B cell (primary cell): ENCODE data around the gene PHLPP2. TPM values are rescaled to one million over a fixed set of nuclear protein-coding genes. Genes with fewer than 3 reads are reported as not detected.

Source experiments
- ATAC-seq: fragments of 200-7000 bp; cut with Tn5 transposase; one replicate; pipeline ENCODE4 v1.10.0; 2021; ENCODE audit warnings: low read depth, mild to moderate bottlenecking, moderate number of reproducible peaks, moderate library complexity
- CTCF ChIA-PET: fragments of 350-600 bp; sonication (Branson Sonifier 250); formaldehyde crosslinking; loops from one replicate; lab custom pipeline; 2021; ENCODE audit warnings: antibody characterized with exemption, inconsistent platforms; lab: Charles Lee
- POLR2A ChIA-PET: fragments of 350-600 bp; sonication (Branson Sonifier 250); formaldehyde crosslinking; loops from one replicate; lab custom pipeline; 2021; ENCODE audit warnings: antibody characterized with exemption; lab: Charles Lee
- DNase-seq: peaks from one replicate; pipeline ENCODE4 v3.0.0; 2013
- H2AFZ ChIP-seq: 2 replicates; pipeline ENCODE4 v1.6.1; 2012; ENCODE audit warnings: mild to moderate bottlenecking, low read depth, low read length; ENCODE audit not compliant: insufficient read depth, poor library complexity, severe bottlenecking
- H3K27ac ChIP-seq, 2 donors: 1 replicate in 1 of 2; 2 replicates in 1 of 2; pipeline ENCODE4 v1.5.1; 2012 to 2013; ENCODE audit warnings: low read length in 2 of 2, mild to moderate bottlenecking in 2 of 2, moderate library complexity in 1 of 2
- H3K27me3 ChIP-seq, 4 experiments: fragments of 200-600 bp in 1 of 4; sonication (generic) in 1 of 4; replicated peaks in 1 of 4; 1 replicate in 2 of 4; 2 replicates in 2 of 4; pipeline versions ENCODE4 v1.6.1 to v1.7.0; 2013 to 2016; ENCODE audit warnings: low read length in 3 of 4, mild to moderate bottlenecking in 2 of 4, mixed read lengths in 1 of 4, moderate library complexity in 1 of 4; ENCODE audit not compliant: insufficient read depth in 4 of 4, control insufficient read depth in 3 of 4; ENCODE audit errors: control extremely low read depth in 1 of 4
- H3K36me3 ChIP-seq, 2 experiments: replicated peaks in 1 of 2; 1 replicate in 1 of 2; 2 replicates in 1 of 2; pipeline versions ENCODE4 v1.6.1 to v1.7.1; 2013; ENCODE audit warnings: low read length in 1 of 2; ENCODE audit not compliant: insufficient read depth in 2 of 2, control insufficient read depth in 1 of 2; ENCODE audit errors: control extremely low read depth in 1 of 2, extremely low read depth in 1 of 2
- H3K4me1 ChIP-seq, 2 donors: fragments of 200-600 bp in 1 of 2; sonication (generic) in 1 of 2; 1 replicate in 1 of 2; 2 replicates in 1 of 2; pipeline versions ENCODE4 v1.5.1 to v1.6.1; 2013 to 2017; ENCODE audit warnings: low read length in 2 of 2; ENCODE audit not compliant: control insufficient read depth in 2 of 2, insufficient read depth in 2 of 2
- H3K4me2 ChIP-seq: replicated peaks from 2 replicates; pipeline ENCODE3; 2012; ENCODE audit warnings: mild to moderate bottlenecking, low read depth, low read length; ENCODE audit not compliant: poor library complexity, severe bottlenecking
- H3K4me3 ChIP-seq, 5 experiments: fragments of 200-600 bp in 1 of 5; sonication (generic) in 1 of 5; 1 replicate in 3 of 5; 2 replicates in 2 of 5; pipeline versions ENCODE4 v1.5.1 to v1.7.0; 2011 to 2016; ENCODE audit warnings: low read length in 4 of 5, mild to moderate bottlenecking in 4 of 5, low read depth in 2 of 5, control low read depth in 1 of 5, moderate library complexity in 1 of 5; ENCODE audit not compliant: insufficient read depth in 1 of 5; ENCODE audit errors: control extremely low read depth in 1 of 5, extremely low read depth in 1 of 5
- H3K79me2 ChIP-seq: fragments of 200-600 bp; sonication (generic); one replicate; pipeline ENCODE4 v1.6.0; 2016; ENCODE audit warnings: low read length; ENCODE audit not compliant: control insufficient read depth, insufficient read depth
- H3K9ac ChIP-seq: fragments of 200-600 bp; sonication (generic); 2 replicates; pipeline ENCODE4 v1.6.1; 2017; ENCODE audit warnings: mild to moderate bottlenecking, low read length, moderate library complexity
- H3K9me3 ChIP-seq, 3 donors: one replicate each; pipeline versions ENCODE4 v1.6.1 to v1.7.1; 2013; ENCODE audit warnings: low read length in 2 of 3; ENCODE audit not compliant: control insufficient read depth in 2 of 3, insufficient read depth in 1 of 3; ENCODE audit errors: control extremely low read depth in 1 of 3
- H4K20me1 ChIP-seq: 2 replicates; pipeline ENCODE4 v1.6.0; 2012; ENCODE audit warnings: mild to moderate bottlenecking, low read length; ENCODE audit not compliant: insufficient read depth, control insufficient read depth, poor library complexity, severe bottlenecking
- H3K27ac Mint-ChIP-seq: one replicate; pipeline ENCODE4 v1.8.0; 2021; ENCODE audit warnings: mixed read lengths
- H3K27me3 Mint-ChIP-seq: one replicate; pipeline ENCODE4 v1.8.0; 2021; ENCODE audit warnings: mixed read lengths
- H3K4me1 Mint-ChIP-seq: one replicate; pipeline ENCODE4 v1.8.0; 2021; ENCODE audit warnings: mixed read lengths
- H3K4me3 Mint-ChIP-seq: one replicate; pipeline ENCODE4 v1.8.0; 2021; ENCODE audit warnings: mixed read lengths
- H3K9me3 Mint-ChIP-seq: one replicate; pipeline ENCODE4 v1.8.0; 2022; ENCODE audit warnings: mixed read lengths; ENCODE audit not compliant: insufficient read depth
- CTCF ChIP-seq: fragments of 200-600 bp; IDR thresholded peaks from one replicate; pipeline ENCODE4 v1.8.0; 2022; ENCODE audit warnings: antibody characterized with exemption, mild to moderate bottlenecking
- EZH2 ChIP-seq: IDR thresholded peaks from 2 replicates; pipeline ENCODE4 v1.6.1; 2012; ENCODE audit warnings: borderline replicate concordance, low read depth, mild to moderate bottlenecking, moderate library complexity, low read length; ENCODE audit not compliant: insufficient read depth, poor library complexity, severe bottlenecking
- WGBS: methylation state at CpG from one replicate; pipeline ENCODE4 v1.1.5; 2013; ENCODE audit warnings: missing lambda C conversion rate; ENCODE audit not compliant: insufficient coverage; 5-methylcytosine and 5-hydroxymethylcytosine counted together
- intact Hi-C: fragments of 100-400 bp; cut with micrococcal nuclease; formaldehyde crosslinking; loops from one replicate; pipeline ENCODE4 v1.10.0; 2022
- polyA plus RNA-seq: library from polyadenylated mRNA; depleted of rRNA; stranded (reverse); fragments of >200 nt; gene quantifications from 2 replicates; pipeline ENCODE4 v1.2.3, GENCODE V29; 2012
- total RNA-seq, 2 donors: library from RNA; stranded (reverse); fragments of 120-200 nt in 1 of 2; gene quantifications; 1 replicate in 1 of 2; 2 replicates in 1 of 2; pipeline versions ENCODE4 v1.2.3 to v1.2.4, GENCODE V29; 2013 to 2022

PHLPP2 gene
- total and polyA plus RNA-seq, 2 donors (not counting 1 experiment from before 2014, with no cell fraction given): 7.2 to 16.1 TPM

- H3K4me1 ChIP-seq: no peaks in the 10 kb centered on the region
- H3K27me3 Mint-ChIP-seq: no peaks in the 10 kb centered on the region
- H2AFZ ChIP-seq: no peak overlapping the region
- no peak overlapping the region for H3K27ac Mint-ChIP-seq
- no peak overlapping the region for H3K9ac ChIP-seq
- no peak overlapping the region for H3K4me3 ChIP-seq
- no peaks in the 10 kb centered on the region for H3K9me3 ChIP-seq
- no CpG with 5 or more reads among the region's 5 CpGs for WGBS
- ATAC-seq: no peak
- CTCF ChIA-PET: interaction anchor here (0.6 kb wide), 1 partner anchor 1273 kb away, joined by 3 read pairs; no protein-coding TSS in a partner anchor
- intact Hi-C loops: no loop called here
- no peak overlapping the region for H3K27ac ChIP-seq
- no peak overlapping the region for H3K4me3 Mint-ChIP-seq
- POLR2A ChIA-PET: no interaction called here
- H4K20me1 ChIP-seq: no peaks in the 10 kb centered on the region
- H3K79me2 ChIP-seq: no peaks in the 10 kb centered on the region
- no peak for TF ChIP-seq CTCF
- TF ChIP-seq EZH2: no peak
- H3K4me1 Mint-ChIP-seq: no peaks in the 10 kb centered on the region
- no peak for DNase-seq
- no peak overlapping the region for H3K4me2 ChIP-seq
- no peaks in the 10 kb centered on the region for H3K9me3 Mint-ChIP-seq
- H3K27me3 ChIP-seq: no peaks in the 10 kb centered on the region
- H3K36me3 ChIP-seq: peaks cover 22 to 71% of the 10 kb centered on the region in 2 experiments
Observed at GRCh38 chr16:71672803-71673581, 51.5 kb downstream of the PHLPP2 start.

- TF ChIP-seq CTCF (no peak), EZH2 (no peak)
- Histone ChIP-seq H3K27me3 (no peaks in the 10 kb centered on the region), H2AFZ (no peak overlapping the region), H4K20me1 (no peaks in the 10 kb centered on the region), H3K4me1 (no peaks in the 10 kb centered on the region), H3K4me3 (no peak overlapping the region), H3K36me3 (peaks cover 26 to 70% of the 10 kb centered on the region in 2 experiments), H3K27ac (no peak overlapping the region), H3K9me3 (no peaks in the 10 kb centered on the region), H3K9ac (no peak overlapping the region), H3K79me2 (no peaks in the 10 kb centered on the region), H3K4me2 (no peak overlapping the region)
- no peaks in the 10 kb centered on the region for H3K4me1 Mint-ChIP-seq
- H3K4me3 Mint-ChIP-seq: no peak overlapping the region
- no peaks in the 10 kb centered on the region for H3K9me3 Mint-ChIP-seq
- H3K27ac Mint-ChIP-seq: no peak overlapping the region
- ChIA-PET POLR2A (no interaction called here), CTCF (interaction anchor here (0.8 kb wide), 1 partner anchor 173 kb away, joined by 3 read pairs; no protein-coding TSS in a partner anchor)
- whole genome bisulfite sequencing: no CpG with 5 or more reads among the region's 3 CpGs
- DNase-seq: no peak
- intact Hi-C loops: no loop called here
- ATAC-seq: no peak
- no peaks in the 10 kb centered on the region for H3K27me3 Mint-ChIP-seq
Observed at GRCh38 chr16:71672125-71672524, 52.4 kb downstream of the PHLPP2 start.
